IMR-90 (cell line): ENCODE measurements around the gene POLD3. TPM values are rescaled to one million over a fixed set of nuclear protein-coding genes. Genes with fewer than 3 reads are reported as not detected.

ENCODE experiments used
- ATAC-seq: fragments of 200-7000 bp; cut with Tn5 transposase; 2 replicates; pipeline ENCODE4 v1.9.1; 2020; ENCODE audit warnings: low read depth, mild to moderate bottlenecking, moderate library complexity
- BruUV-seq: library from RNA; stranded (reverse); fragments of 400-500 nt; replicated peaks from 2 replicates; lab custom pipeline; 2021; lab: Mats Ljungman, UMichigan
- CTCF ChIA-PET: fragments of 300-600 bp; formaldehyde crosslinking; extraction: SDS; loops from one replicate; lab custom pipeline; 2021; ENCODE audit warnings: antibody characterized with exemption; lab: Yijun Ruan, JAX
- POLR2A ChIA-PET: fragments of 300-600 bp; sonication (Branson Sonifier 250); formaldehyde crosslinking; loops from one replicate; lab custom pipeline; 2022; ENCODE audit warnings: antibody characterized with exemption; ENCODE audit not compliant: unreplicated experiment; lab: Charles Lee
- DNase-seq: peaks from one replicate; pipeline ENCODE4 v3.0.0; 2013
- H2AFZ ChIP-seq: replicated peaks from 2 replicates; pipeline ENCODE3; 2013; ENCODE audit warnings: low read length, mild to moderate bottlenecking; ENCODE audit not compliant: poor library complexity
- H2AK5ac ChIP-seq: 2 replicates; pipeline ENCODE4 v1.6.1; 2013; ENCODE audit warnings: low read depth, low read length, inconsistent platforms
- H2AK9ac ChIP-seq: replicated peaks from 2 replicates; pipeline ENCODE3; 2013; ENCODE audit warnings: mild to moderate bottlenecking, low read depth, low read length, moderate library complexity; ENCODE audit not compliant: poor library complexity
- H2BK120ac ChIP-seq: 2 replicates; pipeline ENCODE4 v1.6.1; 2013; ENCODE audit warnings: low read depth, low read length, inconsistent platforms
- H2BK15ac ChIP-seq: 3 replicates; pipeline ENCODE4 v1.6.1; 2013; ENCODE audit warnings: low read depth, low read length, inconsistent platforms
- H2BK20ac ChIP-seq: 2 replicates; pipeline ENCODE4 v1.6.1; 2013; ENCODE audit warnings: low read depth, mild to moderate bottlenecking, inconsistent platforms, low read length, moderate library complexity
- H2BK5ac ChIP-seq: 2 replicates; pipeline ENCODE4 v1.6.1; 2013; ENCODE audit warnings: mild to moderate bottlenecking, low read depth, low read length, inconsistent platforms; ENCODE audit not compliant: poor library complexity, severe bottlenecking
- H3K14ac ChIP-seq: replicated peaks from 2 replicates; pipeline ENCODE4 v1.6.1; 2013; ENCODE audit warnings: low read depth, low read length, inconsistent platforms
- H3K18ac ChIP-seq: 2 replicates; pipeline ENCODE4 v1.6.1; 2013; ENCODE audit warnings: low read depth, low read length, control low read depth
- H3K23ac ChIP-seq: 2 replicates; pipeline ENCODE4 v1.6.1; 2013; ENCODE audit warnings: low read depth, low read length, inconsistent platforms
- H3K27ac ChIP-seq: 2 replicates; pipeline ENCODE4 v1.5.1; 2013; ENCODE audit warnings: mild to moderate bottlenecking, control low read depth, low read length; ENCODE audit not compliant: insufficient read depth
- H3K27me3 ChIP-seq: 2 replicates; pipeline ENCODE4 v1.6.1; 2013; ENCODE audit warnings: low read length; ENCODE audit not compliant: control insufficient read depth, insufficient read depth
- H3K36me3 ChIP-seq: 2 replicates; pipeline ENCODE4 v1.6.1; 2013; ENCODE audit warnings: low read length, mixed read lengths; ENCODE audit not compliant: control insufficient read depth, insufficient read depth
- H3K4ac ChIP-seq: 2 replicates; pipeline ENCODE4 v1.6.1; 2013; ENCODE audit warnings: low read depth, low read length, inconsistent platforms
- H3K4me1 ChIP-seq: 2 replicates; pipeline ENCODE4 v1.6.1; 2013; ENCODE audit warnings: low read length, mixed read lengths; ENCODE audit not compliant: control insufficient read depth, insufficient read depth
- H3K4me2 ChIP-seq: 2 replicates; pipeline ENCODE4 v1.6.1; 2013; ENCODE audit warnings: low read depth, mild to moderate bottlenecking, control low read depth, low read length, moderate library complexity
- H3K4me3 ChIP-seq: 2 replicates; pipeline ENCODE4 v1.5.1; 2013; ENCODE audit warnings: low read depth, mild to moderate bottlenecking, control low read depth, low read length, moderate library complexity; ENCODE audit not compliant: insufficient read depth
- H3K56ac ChIP-seq: 2 replicates; pipeline ENCODE4 v1.6.1; 2013; ENCODE audit warnings: low read length, inconsistent platforms; ENCODE audit not compliant: insufficient read depth; ENCODE audit errors: extremely low read depth
- H3K79me1 ChIP-seq, 2 experiments: 2 replicates each; pipeline ENCODE4 v1.6.1; 2013; ENCODE audit warnings: low read length in 2 of 2, inconsistent platforms in 1 of 2, low read depth in 1 of 2
- H3K9ac ChIP-seq: 2 replicates; pipeline ENCODE4 v1.6.1; 2013; ENCODE audit warnings: low read depth, low read length, control low read depth
- H3K9me1 ChIP-seq: 2 replicates; pipeline ENCODE4 v1.6.1; 2013; ENCODE audit warnings: low read length, inconsistent platforms; ENCODE audit not compliant: insufficient read depth
- H3K9me3 ChIP-seq: 2 replicates; pipeline ENCODE4 v1.6.1; 2013; ENCODE audit warnings: low read length; ENCODE audit not compliant: control insufficient read depth, insufficient read depth
- H4K20me1 ChIP-seq: 2 replicates; pipeline ENCODE4 v1.6.1; 2013; ENCODE audit warnings: low read length, inconsistent platforms; ENCODE audit not compliant: insufficient read depth
- H4K5ac ChIP-seq: 2 replicates; pipeline ENCODE4 v1.6.1; 2013; ENCODE audit warnings: mild to moderate bottlenecking, low read depth, low read length, control low read depth
- H4K8ac ChIP-seq, 2 experiments: 2 replicates each; pipeline ENCODE4 v1.6.1; 2013; ENCODE audit warnings: low read depth in 2 of 2, low read length in 2 of 2, control low read depth in 1 of 2, inconsistent platforms in 1 of 2
- H4K91ac ChIP-seq: 2 replicates; pipeline ENCODE4 v1.6.1; 2013; ENCODE audit warnings: low read depth, low read length, inconsistent platforms; ENCODE audit not compliant: insufficient read depth
- CEBPB ChIP-seq: IDR thresholded peaks from 2 replicates; pipeline ENCODE4 v1.6.1; 2012; ENCODE audit warnings: low read depth, low read length, improper control_type of control experiment
- CHD1 ChIP-seq: IDR thresholded peaks from 2 replicates; pipeline ENCODE4 v1.6.1; 2012; ENCODE audit warnings: low read depth, low read length, improper control_type of control experiment
- FOS ChIP-seq: fragments of 150-350 bp; IDR thresholded peaks from 2 replicates; pipeline ENCODE4 v1.6.1; 2016; ENCODE audit warnings: low read depth, low read length
- MAFK ChIP-seq: IDR thresholded peaks from 2 replicates; pipeline ENCODE4 v1.6.1; 2012; ENCODE audit warnings: low read depth, low read length, improper control_type of control experiment
- MXI1 ChIP-seq: IDR thresholded peaks from 2 replicates; pipeline ENCODE4 v1.6.1; 2012; ENCODE audit warnings: low read depth, mild to moderate bottlenecking, low read length, moderate library complexity, borderline replicate concordance
- POLR2A ChIP-seq: IDR thresholded peaks from 2 replicates; pipeline ENCODE4 v1.6.1; 2012; ENCODE audit warnings: mild to moderate bottlenecking, low read depth, low read length
- RCOR1 ChIP-seq: IDR thresholded peaks from 2 replicates; pipeline ENCODE4 v1.6.1; 2012; ENCODE audit warnings: mild to moderate bottlenecking, low read length, improper control_type of control experiment; ENCODE audit not compliant: insufficient replicate concordance
- RFX5 ChIP-seq: IDR thresholded peaks from 2 replicates; pipeline ENCODE4 v1.8.0; 2012; ENCODE audit warnings: low read depth, mild to moderate bottlenecking, low read length, moderate library complexity
- SMC3 ChIP-seq: fragments of 150-350 bp; IDR thresholded peaks from 2 replicates; pipeline ENCODE4 v1.6.1; 2016; ENCODE audit warnings: low read depth, mild to moderate bottlenecking, antibody characterized with exemption, low read length, moderate library complexity
- WGBS, 2 experiments: methylation state at CpG; one replicate each; pipeline versions ENCODE4 v1.1.5 to v1.1.7; 2013; ENCODE audit warnings: missing lambda C conversion rate in 2 of 2; ENCODE audit not compliant: insufficient read length in 1 of 2; ENCODE audit errors: extremely low coverage in 2 of 2; 5-methylcytosine and 5-hydroxymethylcytosine counted together
- dilution Hi-C: fragments of 300-500 bp; cut with HindIII; formaldehyde crosslinking; loops from one replicate; pipeline ENCODE4 v1.14.3; 2018; ENCODE audit warnings: low sequenced_read_pairs; ENCODE audit not compliant: unreplicated experiment
- in situ Hi-C: fragments of 300-500 bp; cut with MboI; formaldehyde crosslinking; loops from 3 replicates; pipeline ENCODE4 v1.14.3; 2019; ENCODE audit warnings: low sequenced_read_pairs, inconsistent platforms, mixed read lengths
- intact Hi-C: fragments of 100-400 bp; cut with micrococcal nuclease; formaldehyde crosslinking; loops from 2 replicates; pipeline ENCODE4 v1.10.0; 2022
- polyA plus RNA-seq, 3 experiments: library from polyadenylated mRNA; depleted of rRNA; stranded (reverse); fragments of >200 nt; gene quantifications; 2 replicates each; pipeline ENCODE4 v1.2.3, GENCODE V29; 2012; ENCODE audit warnings: low replicate concordance in 1 of 3
- total RNA-seq: library from RNA; depleted of rRNA; stranded (reverse); fragments of >200 nt; gene quantifications from 2 replicates; pipeline ENCODE4 v1.2.3, GENCODE V29; 2012
- TF ChIP-seq, protein P1 (sequence below): fragments of 150-350 bp; IDR thresholded peaks from 2 replicates; pipeline ENCODE4 v1.6.1; 2016; ENCODE audit warnings: low read depth, mild to moderate bottlenecking, low read length, moderate library complexity, borderline replicate concordance
- TF ChIP-seq, protein P2 (sequence below): conservative IDR thresholded peaks from 2 replicates; pipeline ENCODE4 v1.5.1; 2012; ENCODE audit warnings: mild to moderate bottlenecking, low read depth, low read length, improper control_type of control experiment
- TF ChIP-seq, protein P3 (sequence below): fragments of 150-350 bp; IDR thresholded peaks from 2 replicates; pipeline ENCODE4 v1.6.1; 2017; ENCODE audit warnings: mild to moderate bottlenecking, antibody characterized with exemption, low read length, low read depth

The POLD3 gene
- total and polyA plus RNA-seq, 2 of the 4 experiments (the other 2 are of a cell fraction) = 9.1 to 9.2 TPM

DNA sequence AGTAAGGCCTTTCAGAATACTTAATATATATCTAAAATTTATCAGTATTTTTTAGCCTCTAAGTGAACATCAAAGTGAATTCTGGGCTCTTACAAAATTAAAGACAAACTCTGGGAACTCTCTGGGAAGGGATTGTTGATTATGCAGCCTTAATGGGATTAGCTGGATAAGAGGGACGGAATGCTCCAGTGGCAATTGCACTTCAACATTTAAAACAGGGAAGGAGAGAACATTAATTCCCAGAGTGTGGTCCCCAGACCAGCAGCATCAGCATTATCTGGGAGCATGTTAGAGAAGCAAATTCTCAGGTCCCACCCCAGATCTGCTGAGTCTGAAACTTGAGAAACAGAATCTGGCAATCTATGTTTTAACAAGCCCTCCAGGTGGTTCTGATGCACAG is 46.5 kb downstream of the POLD3 start:
- CTCF ChIA-PET = interaction anchor here (0.5 kb wide), 1 partner anchor 33 kb away, joined by 4 read pairs; no protein-coding TSS in a partner anchor

More for the DNA sequence above, 46.5 kb downstream of the POLD3 start:
- POLR2A ChIA-PET = no interaction called here
- Histone ChIP-seq H3K4me3 (no peak overlapping the region), H2BK5ac (no peak overlapping the region), H2BK20ac (no peak overlapping the region), H3K56ac (no peak overlapping the region), H4K91ac (no peak overlapping the region), H3K23ac (no peak overlapping the region), H2AK5ac (no peak overlapping the region), H3K27me3 (no peaks in the 10 kb centered on the region), H3K4me2 (no peak overlapping the region), H2AFZ (no peak overlapping the region), H3K36me3 (peaks cover 15% of the 10 kb centered on the region), H2BK15ac (no peak overlapping the region; the same call in 2 of the 3 replicates), H3K9me1 (peaks cover 10% of the 10 kb centered on the region), H4K20me1 (no peaks in the 10 kb centered on the region), H3K9ac (no peak overlapping the region), H3K4me1 (peaks cover 19% of the 10 kb centered on the region), H4K8ac (no peak overlapping the region), H3K79me1 (peaks cover 0 to 15% of the 10 kb centered on the region in 2 experiments; a peak in 2 of 4 replicates), H2BK120ac (no peak overlapping the region), H4K5ac (peak overlapping the region; percentile 32; the same call in 1 of the 2 replicates), H2AK9ac (no peak overlapping the region), H3K18ac (peak overlapping the region; percentile 14; the same call in 1 of the 2 replicates), H3K27ac (no peak overlapping the region), H3K9me3 (no peaks in the 10 kb centered on the region), H3K14ac (no peak overlapping the region), H3K4ac (no peak overlapping the region)
- ATAC-seq = no peak
- in situ Hi-C loops = no loop called here
- TF ChIP-seq, protein P1, sequence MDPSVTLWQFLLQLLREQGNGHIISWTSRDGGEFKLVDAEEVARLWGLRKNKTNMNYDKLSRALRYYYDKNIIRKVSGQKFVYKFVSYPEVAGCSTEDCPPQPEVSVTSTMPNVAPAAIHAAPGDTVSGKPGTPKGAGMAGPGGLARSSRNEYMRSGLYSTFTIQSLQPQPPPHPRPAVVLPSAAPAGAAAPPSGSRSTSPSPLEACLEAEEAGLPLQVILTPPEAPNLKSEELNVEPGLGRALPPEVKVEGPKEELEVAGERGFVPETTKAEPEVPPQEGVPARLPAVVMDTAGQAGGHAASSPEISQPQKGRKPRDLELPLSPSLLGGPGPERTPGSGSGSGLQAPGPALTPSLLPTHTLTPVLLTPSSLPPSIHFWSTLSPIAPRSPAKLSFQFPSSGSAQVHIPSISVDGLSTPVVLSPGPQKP = no peak
- TF ChIP-seq RCOR1 (no peak), FOS (no peak), MAFK (no peak), MXI1 (no peak), POLR2A (no peak), SMC3 (no peak), CHD1 (no peak), CEBPB (no peak), RFX5 (no peak)
- TF ChIP-seq, protein P2, sequence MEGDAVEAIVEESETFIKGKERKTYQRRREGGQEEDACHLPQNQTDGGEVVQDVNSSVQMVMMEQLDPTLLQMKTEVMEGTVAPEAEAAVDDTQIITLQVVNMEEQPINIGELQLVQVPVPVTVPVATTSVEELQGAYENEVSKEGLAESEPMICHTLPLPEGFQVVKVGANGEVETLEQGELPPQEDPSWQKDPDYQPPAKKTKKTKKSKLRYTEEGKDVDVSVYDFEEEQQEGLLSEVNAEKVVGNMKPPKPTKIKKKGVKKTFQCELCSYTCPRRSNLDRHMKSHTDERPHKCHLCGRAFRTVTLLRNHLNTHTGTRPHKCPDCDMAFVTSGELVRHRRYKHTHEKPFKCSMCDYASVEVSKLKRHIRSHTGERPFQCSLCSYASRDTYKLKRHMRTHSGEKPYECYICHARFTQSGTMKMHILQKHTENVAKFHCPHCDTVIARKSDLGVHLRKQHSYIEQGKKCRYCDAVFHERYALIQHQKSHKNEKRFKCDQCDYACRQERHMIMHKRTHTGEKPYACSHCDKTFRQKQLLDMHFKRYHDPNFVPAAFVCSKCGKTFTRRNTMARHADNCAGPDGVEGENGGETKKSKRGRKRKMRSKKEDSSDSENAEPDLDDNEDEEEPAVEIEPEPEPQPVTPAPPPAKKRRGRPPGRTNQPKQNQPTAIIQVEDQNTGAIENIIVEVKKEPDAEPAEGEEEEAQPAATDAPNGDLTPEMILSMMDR = no peak
- TF ChIP-seq, protein P3, sequence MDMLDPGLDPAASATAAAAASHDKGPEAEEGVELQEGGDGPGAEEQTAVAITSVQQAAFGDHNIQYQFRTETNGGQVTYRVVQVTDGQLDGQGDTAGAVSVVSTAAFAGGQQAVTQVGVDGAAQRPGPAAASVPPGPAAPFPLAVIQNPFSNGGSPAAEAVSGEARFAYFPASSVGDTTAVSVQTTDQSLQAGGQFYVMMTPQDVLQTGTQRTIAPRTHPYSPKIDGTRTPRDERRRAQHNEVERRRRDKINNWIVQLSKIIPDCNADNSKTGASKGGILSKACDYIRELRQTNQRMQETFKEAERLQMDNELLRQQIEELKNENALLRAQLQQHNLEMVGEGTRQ = no peak
- no peak for DNase-seq
- intact Hi-C loops = no loop called here
- WGBS, 2 experiments = no CpG with 5 or more reads among the region's 1 CpG
- dilution Hi-C loops = no loop called here
- BruUV-seq = no TSS peak
